HFFc6 (cell line): ENCODE results near the gene KRTAP10-9. TPM values are rescaled to one million over a fixed set of nuclear protein-coding genes. Genes with fewer than 3 reads are reported as not detected.
"Not testable (repeated sequence)": the region's sequence is repeated elsewhere in the genome, so short reads cannot be mapped to it uniquely, and the experiment has no call there.

Experiments
- DNase-seq: peaks from one replicate; pipeline ENCODE4 v3.0.0-alpha.2; 2018
- H3K27ac Mint-ChIP-seq: 2 replicates; pipeline ENCODE4 v1.8.0; 2020; ENCODE audit warnings: mild to moderate bottlenecking, mixed read lengths
- H3K27me3 Mint-ChIP-seq: 2 replicates; pipeline ENCODE4 v1.8.0; 2021; ENCODE audit warnings: mild to moderate bottlenecking, moderate library complexity, mixed read lengths; ENCODE audit not compliant: insufficient read depth
- H3K36me3 Mint-ChIP-seq: 2 replicates; pipeline ENCODE4 v1.8.0; 2021; ENCODE audit warnings: low read depth, mixed read lengths
- H3K4me1 Mint-ChIP-seq: 2 replicates; pipeline ENCODE4 v1.8.0; 2020; ENCODE audit warnings: low read depth, mixed read lengths
- H3K4me3 Mint-ChIP-seq: 2 replicates; pipeline ENCODE4 v1.8.0; 2020; ENCODE audit warnings: mild to moderate bottlenecking, moderate library complexity, mixed read lengths
- H3K9me3 Mint-ChIP-seq: 2 replicates; pipeline ENCODE4 v1.8.0; 2020; ENCODE audit warnings: mild to moderate bottlenecking, mixed read lengths
- total RNA-seq, 6 experiments: library from RNA; stranded (reverse); fragmentation: NEBNext Ultra II Directional; extraction: Animal tissue kit (Norgen Biotek cat#: 25700); gene quantifications; 2 replicates in 1 of 6; 3 replicates in 5 of 6; pipeline ENCODE4 v1.2.3, GENCODE V29; 2021
- TF ChIP-seq, protein P1 (sequence below): fragments of 200-600 bp; sonication (generic); IDR thresholded peaks from 2 replicates; pipeline ENCODE4 v1.5.0; 2021; ENCODE audit warnings: antibody characterized with exemption, mild to moderate bottlenecking

Gene KRTAP10-9
- total RNA-seq, 6 experiments from 2014 or later = not detected

GRCh38 chr21:44603109-44603875 is 23.6 kb upstream of the KRTAP10-9 start:
- peaks cover 11% of the 10 kb centered on the region for H3K9me3 Mint-ChIP-seq
- H3K4me1 Mint-ChIP-seq = no peaks in the 10 kb centered on the region; the same call in 1 of the 2 replicates
- DNase-seq = no peak
- H3K27ac Mint-ChIP-seq = no peak overlapping the region
- TF ChIP-seq, protein P1, sequence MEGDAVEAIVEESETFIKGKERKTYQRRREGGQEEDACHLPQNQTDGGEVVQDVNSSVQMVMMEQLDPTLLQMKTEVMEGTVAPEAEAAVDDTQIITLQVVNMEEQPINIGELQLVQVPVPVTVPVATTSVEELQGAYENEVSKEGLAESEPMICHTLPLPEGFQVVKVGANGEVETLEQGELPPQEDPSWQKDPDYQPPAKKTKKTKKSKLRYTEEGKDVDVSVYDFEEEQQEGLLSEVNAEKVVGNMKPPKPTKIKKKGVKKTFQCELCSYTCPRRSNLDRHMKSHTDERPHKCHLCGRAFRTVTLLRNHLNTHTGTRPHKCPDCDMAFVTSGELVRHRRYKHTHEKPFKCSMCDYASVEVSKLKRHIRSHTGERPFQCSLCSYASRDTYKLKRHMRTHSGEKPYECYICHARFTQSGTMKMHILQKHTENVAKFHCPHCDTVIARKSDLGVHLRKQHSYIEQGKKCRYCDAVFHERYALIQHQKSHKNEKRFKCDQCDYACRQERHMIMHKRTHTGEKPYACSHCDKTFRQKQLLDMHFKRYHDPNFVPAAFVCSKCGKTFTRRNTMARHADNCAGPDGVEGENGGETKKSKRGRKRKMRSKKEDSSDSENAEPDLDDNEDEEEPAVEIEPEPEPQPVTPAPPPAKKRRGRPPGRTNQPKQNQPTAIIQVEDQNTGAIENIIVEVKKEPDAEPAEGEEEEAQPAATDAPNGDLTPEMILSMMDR = no peak
- H3K36me3 Mint-ChIP-seq = no peaks in the 10 kb centered on the region
- no peak overlapping the region for H3K4me3 Mint-ChIP-seq
- H3K27me3 Mint-ChIP-seq = peaks cover 13% of the 10 kb centered on the region

DNA sequence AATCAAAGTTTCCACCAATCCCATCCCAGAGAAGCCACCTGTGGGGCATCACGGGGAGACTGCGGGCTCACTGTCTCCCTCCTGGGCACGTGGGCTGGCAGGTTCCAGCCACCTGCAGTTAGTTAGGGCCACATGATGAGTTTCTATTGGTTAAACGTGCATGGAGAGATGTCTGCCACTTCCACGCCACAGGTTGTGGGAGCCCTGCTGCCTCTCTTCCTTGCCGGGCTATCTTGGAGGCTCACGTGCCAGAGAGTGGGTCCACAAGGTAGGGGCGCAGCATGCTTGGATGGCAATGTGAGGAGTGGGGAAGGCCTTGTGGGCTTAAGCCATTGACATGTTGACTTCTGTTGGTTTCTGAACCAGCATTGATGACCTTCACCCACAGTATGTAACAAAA is 23.0 kb upstream of the KRTAP10-9 start:
- DNase-seq = no peak
- Mint-ChIP-seq H3K4me3 (no peak overlapping the region), H3K27me3 (peaks cover 13% of the 10 kb centered on the region), H3K4me1 (no peaks in the 10 kb centered on the region; the same call in 1 of the 2 replicates), H3K36me3 (no peaks in the 10 kb centered on the region), H3K27ac (no peak overlapping the region), H3K9me3 (peaks cover 11% of the 10 kb centered on the region)
- TF ChIP-seq, protein P1 = no peak

DNA sequence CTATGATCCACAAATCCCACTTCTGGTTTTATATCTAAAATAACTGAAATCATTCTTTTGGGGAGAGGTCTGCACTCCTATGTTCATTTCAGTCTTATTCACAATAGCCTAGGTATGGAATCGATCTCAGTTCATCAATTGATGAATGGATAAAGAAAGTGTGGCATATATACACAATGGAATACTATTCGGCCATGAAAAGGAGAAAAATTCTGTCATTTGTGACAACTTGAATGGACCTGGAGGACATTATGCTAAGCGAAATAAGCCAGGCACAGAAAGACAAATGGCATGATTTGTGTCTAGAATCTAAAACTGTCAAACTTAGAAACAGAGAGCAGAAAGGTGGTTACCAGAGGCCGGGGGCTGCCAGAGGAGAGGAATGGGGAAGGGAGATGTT is 20.4 kb upstream of the KRTAP10-9 start:
- Mint-ChIP-seq H3K4me3 (no peak overlapping the region), H3K4me1 (no peaks in the 10 kb centered on the region), H3K36me3 (peaks cover 5% of the 10 kb centered on the region), H3K27ac (no peak overlapping the region), H3K27me3 (peaks cover 2% of the 10 kb centered on the region; the same call in 1 of the 2 replicates), H3K9me3 (peaks cover 33% of the 10 kb centered on the region)
- TF ChIP-seq, protein P1 = no peak
- no peak for DNase-seq

- H3K27me3 Mint-ChIP-seq = no peaks in the 10 kb centered on the region
- H3K4me3 Mint-ChIP-seq = no peak overlapping the region
- TF ChIP-seq, protein P1 = no peak
- no peak overlapping the region for H3K27ac Mint-ChIP-seq
- H3K9me3 Mint-ChIP-seq = peaks cover 52% of the 10 kb centered on the region
- no peaks in the 10 kb centered on the region for H3K4me1 Mint-ChIP-seq
- no peak for DNase-seq
- H3K36me3 Mint-ChIP-seq = peaks cover 6% of the 10 kb centered on the region
Observed at GRCh38 chr21:44609193-44609592, 17.7 kb upstream of the KRTAP10-9 start.

DNA sequence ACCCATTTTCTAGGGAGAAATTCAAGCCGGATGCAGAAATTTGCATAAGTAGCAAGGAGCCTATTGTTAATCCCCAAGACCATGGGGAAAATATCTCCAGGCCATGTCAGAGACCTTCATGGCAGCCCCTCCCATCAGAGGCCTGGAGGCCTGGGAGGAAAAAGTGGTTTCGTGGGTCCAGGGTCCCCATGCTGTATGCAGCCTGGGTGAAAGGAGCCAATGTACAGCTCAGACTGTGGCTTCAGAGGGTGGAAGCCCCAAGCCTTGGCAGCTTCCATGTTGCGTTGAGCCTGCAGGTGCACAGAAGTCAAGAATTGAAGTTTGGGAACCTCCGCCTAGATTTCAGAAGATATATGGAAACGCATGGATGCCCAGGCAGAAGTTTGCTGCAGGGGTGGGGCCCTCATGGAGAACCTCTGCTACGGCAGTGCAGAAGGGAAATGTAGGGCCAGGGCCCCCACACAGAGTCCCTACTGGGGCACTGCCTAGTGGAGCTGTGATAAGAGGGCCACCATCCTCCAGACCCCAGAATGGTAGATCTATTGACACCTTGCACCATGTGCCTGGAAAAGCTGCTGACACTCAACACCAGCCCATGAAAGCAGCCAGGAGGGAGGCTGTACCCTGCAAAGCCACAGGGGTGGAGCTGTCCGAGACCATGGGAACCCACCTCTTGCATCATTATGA is 16.6 kb upstream of the KRTAP10-9 start:
- DNase-seq, H3K27ac Mint-ChIP-seq, H3K36me3 Mint-ChIP-seq, H3K4me3 Mint-ChIP-seq, H3K4me1 Mint-ChIP-seq, H3K27me3 Mint-ChIP-seq: not testable (repeated sequence)
- peaks cover 59% of the 10 kb centered on the region for H3K9me3 Mint-ChIP-seq

- TF ChIP-seq, protein P1 = no peak
- H3K27ac Mint-ChIP-seq = no peak overlapping the region
- peaks cover 61% of the 10 kb centered on the region for H3K9me3 Mint-ChIP-seq
- H3K27me3 Mint-ChIP-seq = no peaks in the 10 kb centered on the region; the same call in 1 of the 2 replicates
- H3K36me3 Mint-ChIP-seq = peaks cover 6% of the 10 kb centered on the region
- DNase-seq = no peak
- H3K4me1 Mint-ChIP-seq = no peaks in the 10 kb centered on the region
- H3K4me3 Mint-ChIP-seq = no peak overlapping the region
Observed at GRCh38 chr21:44611551-44611950, 15.3 kb upstream of the KRTAP10-9 start.
